Fibroblast of the aortic adventitia (primary cell): ENCODE results near the gene ADARB2. TPM values are rescaled to one million over a fixed set of nuclear protein-coding genes. Genes with fewer than 3 reads are reported as not detected.

Source experiments
- DNase-seq: peaks from one replicate; pipeline ENCODE4 v3.0.0-alpha.2; 2010; ENCODE audit warnings: low read depth
- H3K4me3 ChIP-seq: 2 replicates; pipeline ENCODE4 v1.5.1; 2011; ENCODE audit warnings: low read depth, mild to moderate bottlenecking, control low read depth, low read length, moderate library complexity
- total RNA-seq: library from RNA; depleted of rRNA; stranded (reverse); fragments of >200 nt; gene quantifications from 2 replicates; pipeline ENCODE4 v1.2.3, GENCODE V29; 2012; ENCODE audit warnings: low replicate concordance
- TF ChIP-seq, protein P1 (sequence below): IDR thresholded peaks from 2 replicates; pipeline ENCODE4 v1.5.1; 2011; ENCODE audit warnings: mild to moderate bottlenecking, low read length, control low read depth, inconsistent platforms; ENCODE audit not compliant: insufficient read depth

ADARB2 gene
- total RNA-seq, 1 donor = not detected

- TF ChIP-seq, protein P1, sequence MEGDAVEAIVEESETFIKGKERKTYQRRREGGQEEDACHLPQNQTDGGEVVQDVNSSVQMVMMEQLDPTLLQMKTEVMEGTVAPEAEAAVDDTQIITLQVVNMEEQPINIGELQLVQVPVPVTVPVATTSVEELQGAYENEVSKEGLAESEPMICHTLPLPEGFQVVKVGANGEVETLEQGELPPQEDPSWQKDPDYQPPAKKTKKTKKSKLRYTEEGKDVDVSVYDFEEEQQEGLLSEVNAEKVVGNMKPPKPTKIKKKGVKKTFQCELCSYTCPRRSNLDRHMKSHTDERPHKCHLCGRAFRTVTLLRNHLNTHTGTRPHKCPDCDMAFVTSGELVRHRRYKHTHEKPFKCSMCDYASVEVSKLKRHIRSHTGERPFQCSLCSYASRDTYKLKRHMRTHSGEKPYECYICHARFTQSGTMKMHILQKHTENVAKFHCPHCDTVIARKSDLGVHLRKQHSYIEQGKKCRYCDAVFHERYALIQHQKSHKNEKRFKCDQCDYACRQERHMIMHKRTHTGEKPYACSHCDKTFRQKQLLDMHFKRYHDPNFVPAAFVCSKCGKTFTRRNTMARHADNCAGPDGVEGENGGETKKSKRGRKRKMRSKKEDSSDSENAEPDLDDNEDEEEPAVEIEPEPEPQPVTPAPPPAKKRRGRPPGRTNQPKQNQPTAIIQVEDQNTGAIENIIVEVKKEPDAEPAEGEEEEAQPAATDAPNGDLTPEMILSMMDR = no peak
- DNase-seq = no peak
- no peak overlapping the region for H3K4me3 ChIP-seq
Measured at GRCh38 chr10:1409392-1409791, 327.9 kb downstream of the ADARB2 start.

GRCh38 chr10:1408651-1409367 is 328.5 kb downstream of the ADARB2 start:
- TF ChIP-seq, protein P1 = no peak
- no peak for DNase-seq
- H3K4me3 ChIP-seq = no peak overlapping the region

- no peak for DNase-seq
- H3K4me3 ChIP-seq = no peak overlapping the region
- TF ChIP-seq, protein P1 = no peak
Measured at GRCh38 chr10:1406967-1407945, 330.1 kb downstream of the ADARB2 start.

GRCh38 chr10:1406132-1406966 is 331.0 kb downstream of the ADARB2 start:
- no peak for DNase-seq
- TF ChIP-seq, protein P1 = no peak
- no peak overlapping the region for H3K4me3 ChIP-seq

- DNase-seq = no peak
- TF ChIP-seq, protein P1 = no peak
- no peak overlapping the region for H3K4me3 ChIP-seq
Measured at GRCh38 chr10:1404323-1405260, 332.7 kb downstream of the ADARB2 start.
